Retinal pigment epithelial cell (primary cell): ENCODE measurements around the gene ADARB2.

Experiments
- DNase-seq: peaks from one replicate; pipeline ENCODE4 v3.0.0-alpha.2; 2010; ENCODE audit warnings: low read depth
- H3K4me3 ChIP-seq: 2 replicates; pipeline ENCODE4 v1.5.1; 2011; ENCODE audit warnings: mild to moderate bottlenecking, low read length, control low read depth, moderate library complexity
- TF ChIP-seq, protein P1 (sequence below): conservative IDR thresholded peaks from 2 replicates; pipeline ENCODE4 v1.5.1; 2011; ENCODE audit warnings: low read depth, low read length, control low read depth, inconsistent platforms

ADARB2 gene

DNA sequence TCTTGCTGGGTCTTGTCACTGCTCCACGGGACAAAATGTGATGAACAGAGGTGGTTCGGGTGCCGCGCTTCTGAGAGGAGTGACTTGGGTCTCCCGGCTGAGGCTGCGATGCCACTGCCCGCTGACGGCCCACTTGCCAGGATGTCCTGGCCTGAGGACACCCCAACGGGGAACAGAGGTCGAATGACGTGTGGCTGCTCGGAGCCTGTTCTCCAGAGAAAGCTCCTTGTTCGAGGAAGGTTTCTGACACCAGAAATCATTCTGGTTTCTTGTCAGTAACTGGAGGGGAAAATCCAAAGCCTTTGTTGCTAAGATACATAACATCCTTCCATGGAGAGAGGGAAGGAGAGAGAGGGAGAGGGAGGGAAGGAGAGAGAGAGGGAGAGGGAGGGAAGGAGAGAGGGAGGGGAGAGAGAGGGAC is 444.7 kb downstream of the ADARB2 start:
- H3K4me3 ChIP-seq = no peak overlapping the region
- TF ChIP-seq, protein P1, sequence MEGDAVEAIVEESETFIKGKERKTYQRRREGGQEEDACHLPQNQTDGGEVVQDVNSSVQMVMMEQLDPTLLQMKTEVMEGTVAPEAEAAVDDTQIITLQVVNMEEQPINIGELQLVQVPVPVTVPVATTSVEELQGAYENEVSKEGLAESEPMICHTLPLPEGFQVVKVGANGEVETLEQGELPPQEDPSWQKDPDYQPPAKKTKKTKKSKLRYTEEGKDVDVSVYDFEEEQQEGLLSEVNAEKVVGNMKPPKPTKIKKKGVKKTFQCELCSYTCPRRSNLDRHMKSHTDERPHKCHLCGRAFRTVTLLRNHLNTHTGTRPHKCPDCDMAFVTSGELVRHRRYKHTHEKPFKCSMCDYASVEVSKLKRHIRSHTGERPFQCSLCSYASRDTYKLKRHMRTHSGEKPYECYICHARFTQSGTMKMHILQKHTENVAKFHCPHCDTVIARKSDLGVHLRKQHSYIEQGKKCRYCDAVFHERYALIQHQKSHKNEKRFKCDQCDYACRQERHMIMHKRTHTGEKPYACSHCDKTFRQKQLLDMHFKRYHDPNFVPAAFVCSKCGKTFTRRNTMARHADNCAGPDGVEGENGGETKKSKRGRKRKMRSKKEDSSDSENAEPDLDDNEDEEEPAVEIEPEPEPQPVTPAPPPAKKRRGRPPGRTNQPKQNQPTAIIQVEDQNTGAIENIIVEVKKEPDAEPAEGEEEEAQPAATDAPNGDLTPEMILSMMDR = no peak
- DNase-seq = no peak

GRCh38 chr10:1291178-1292090 is 445.9 kb downstream of the ADARB2 start:
- DNase-seq = no peak
- TF ChIP-seq, protein P1 = no peak
- no peak overlapping the region for H3K4me3 ChIP-seq

DNA sequence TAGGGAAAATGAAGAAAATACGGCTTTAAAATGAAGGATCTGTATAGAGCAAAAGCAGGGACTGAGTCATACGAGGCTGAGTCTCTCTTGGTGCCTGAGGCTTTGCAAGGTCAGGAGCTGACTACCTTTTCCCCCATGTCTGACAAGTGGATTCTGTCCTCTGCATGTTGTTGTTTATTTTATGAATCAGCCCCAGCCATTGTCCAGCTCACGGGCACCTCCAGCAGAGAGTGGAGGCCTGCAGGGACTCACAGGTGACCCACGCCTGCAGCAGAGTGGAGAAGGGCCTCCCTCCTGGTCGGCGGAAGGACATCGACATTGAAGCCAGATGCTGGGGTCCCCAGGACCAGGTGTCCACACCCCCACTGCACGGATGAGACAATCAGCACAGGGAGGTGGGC is 447.3 kb downstream of the ADARB2 start:
- no peak for DNase-seq

DNA sequence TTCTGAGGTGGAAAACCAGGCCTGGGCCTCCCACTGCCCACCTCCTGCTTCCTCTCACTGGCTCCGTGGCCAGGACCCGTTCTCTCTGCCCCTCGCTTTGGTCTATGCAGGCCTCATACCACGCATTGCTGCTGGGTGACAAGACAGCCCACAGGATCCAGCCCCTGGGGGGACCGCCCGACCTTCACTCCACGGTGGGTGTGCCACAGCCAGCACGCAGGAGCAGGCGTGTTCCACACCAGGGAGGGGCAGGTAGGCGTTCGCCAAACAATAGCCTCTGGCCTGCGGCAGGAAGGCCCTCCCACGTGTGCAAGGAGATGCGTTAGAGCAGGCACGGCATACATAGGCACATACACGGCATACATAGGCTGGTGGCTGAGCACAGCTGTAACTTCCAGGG is 447.7 kb downstream of the ADARB2 start:
- TF ChIP-seq, protein P1 = no peak
- no peak for DNase-seq
- no peak overlapping the region for H3K4me3 ChIP-seq

More for the DNA sequence above, 447.3 kb downstream of the ADARB2 start:
- TF ChIP-seq, protein P1 = no peak
- H3K4me3 ChIP-seq = no peak overlapping the region

DNA sequence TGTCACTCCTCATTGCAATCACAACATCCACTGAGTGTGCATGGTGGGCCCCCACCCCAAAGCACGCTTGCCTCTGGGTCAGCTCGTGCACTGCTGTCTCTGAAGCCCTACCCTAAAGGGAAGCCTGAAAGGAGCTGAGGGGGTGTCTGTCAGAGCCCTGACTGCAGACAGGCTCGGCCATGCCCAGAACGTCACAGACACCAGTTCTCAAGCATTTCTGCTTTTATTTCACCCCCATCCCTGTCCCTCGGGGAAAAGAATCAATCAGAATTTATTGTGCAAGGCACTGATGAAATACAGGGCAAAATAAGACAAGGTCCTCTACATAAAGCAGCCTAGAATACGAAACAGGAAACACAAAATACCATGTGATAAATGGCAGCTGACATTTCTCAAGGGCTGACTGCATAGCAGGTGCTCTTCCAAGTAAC is 449.3 kb downstream of the ADARB2 start:
- no peak overlapping the region for H3K4me3 ChIP-seq
- TF ChIP-seq, protein P1 = no peak
- DNase-seq = no peak

GRCh38 chr10:1287487-1287886 is 449.8 kb downstream of the ADARB2 start:
- no peak for DNase-seq
- TF ChIP-seq, protein P1 = no peak
- no peak overlapping the region for H3K4me3 ChIP-seq

DNA sequence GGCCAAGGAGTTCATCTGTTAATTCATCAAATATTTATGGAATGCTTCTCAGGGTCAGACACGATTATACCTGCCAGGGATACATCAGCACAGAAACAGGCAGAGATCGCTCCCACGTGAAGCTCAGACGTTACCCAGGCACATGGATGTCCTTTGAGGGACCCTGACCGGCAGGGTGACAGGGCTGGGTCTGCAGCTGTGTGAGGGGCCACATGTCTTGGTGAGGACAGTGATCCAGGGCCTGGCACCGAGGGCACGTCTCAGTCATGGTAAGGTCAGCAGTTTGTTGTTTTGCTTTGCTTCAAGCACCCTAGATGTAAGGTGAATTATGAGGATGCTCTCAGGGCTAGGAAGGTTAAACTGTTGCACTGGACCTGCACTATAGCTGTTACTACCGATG is 453.2 kb downstream of the ADARB2 start:
- TF ChIP-seq, protein P1 = no peak
- H3K4me3 ChIP-seq = no peak overlapping the region
- DNase-seq = no peak
